Stimulated activated CD4-positive, alpha-beta T cell treated with anti-CD3 and anti-CD28 coated beads, Interleukin-2, amount 100 ng/mL, for 24 hours (primary cell): ENCODE measurements around the gene SRBD1.

Experiments used
- DNase-seq, 2 donors: peaks; one replicate each; pipeline ENCODE4 v3.0.0-alpha.2; 2020

SRBD1 gene

GRCh38 chr2:45634223-45634622, 23.2 kb upstream of the SRBD1 start:
- no peak for DNase-seq

- no peak for DNase-seq
These were observed 20.9 kb upstream of the SRBD1 start for GRCh38 chr2:45631955-45632354.

- DNase-seq, result no peak
These were observed 20.3 kb upstream of the SRBD1 start for GRCh38 chr2:45631319-45631718.

- no peak for DNase-seq
These were observed 18.9 kb upstream of the SRBD1 start for GRCh38 chr2:45629971-45630370.

GRCh38 chr2:45627911-45628310, 16.8 kb upstream of the SRBD1 start:
- no peak for DNase-seq

GRCh38 chr2:45626387-45627221, 15.5 kb upstream of the SRBD1 start:
- DNase-seq, result no peak

- no peak for DNase-seq
These were observed 14.8 kb upstream of the SRBD1 start for GRCh38 chr2:45625824-45626223.

GRCh38 chr2:45623098-45623497, 12.0 kb upstream of the SRBD1 start:
- DNase-seq, result no peak

- DNase-seq, result no peak
These were observed 11.4 kb upstream of the SRBD1 start for GRCh38 chr2:45622336-45623075.

GRCh38 chr2:45617496-45617895, 6.4 kb upstream of the SRBD1 start:
- no peak for DNase-seq

GRCh38 chr2:45616658-45617411, 5.8 kb upstream of the SRBD1 start:
- DNase-seq, result no peak

GRCh38 chr2:45614871-45615415, 3.9 kb upstream of the SRBD1 start:
- DNase-seq, result no peak

- DNase-seq, result no peak
These were observed 3.3 kb upstream of the SRBD1 start for GRCh38 chr2:45614330-45614729.

- DNase-seq, result no peak
These were observed 1.7 kb upstream of the SRBD1 start for GRCh38 chr2:45612731-45613130.

- DNase-seq, result no peak
These were observed 1.2 kb upstream of the SRBD1 start for GRCh38 chr2:45612285-45612684.

- DNase-seq, result peak; percentile 44 to 46
These were observed 617 bp downstream of the SRBD1 start for GRCh38 chr2:45610281-45611019.

- DNase-seq, result no peak
These were observed 3.4 kb downstream of the SRBD1 start for GRCh38 chr2:45607701-45608100.

- no peak for DNase-seq
These were observed 4.3 kb downstream of the SRBD1 start for GRCh38 chr2:45606796-45607195.

GRCh38 chr2:45605116-45605515, 6.0 kb downstream of the SRBD1 start:
- DNase-seq, result no peak

- DNase-seq, result no peak
These were observed 8.4 kb downstream of the SRBD1 start for GRCh38 chr2:45602624-45603023.

- DNase-seq, result no peak
These were observed 12.5 kb downstream of the SRBD1 start for GRCh38 chr2:45598545-45598944.

- DNase-seq, result no peak
These were observed 14.3 kb downstream of the SRBD1 start for GRCh38 chr2:45596761-45597160.
